GM12891 (cell line): Measurements from ENCODE around the gene FEZF2. TPM values are rescaled to one million over a fixed set of nuclear protein-coding genes. Genes with fewer than 3 reads are reported as not detected.

Experiments
- DNase-seq: peaks from one replicate; pipeline ENCODE4 v3.0.0; 2011; ENCODE audit warnings: low spot score; ENCODE audit not compliant: insufficient read length
- FAIRE-seq: peaks from 2 replicates; lab custom pipeline; 2011; peaks lifted over from hg19 to GRCh38; lab: Jason Lieb, UNC
- PAX5 ChIP-seq: IDR thresholded peaks from 2 replicates; pipeline ENCODE4 v1.6.1; 2011; ENCODE audit warnings: low read length, moderate library complexity, mild to moderate bottlenecking; ENCODE audit not compliant: insufficient read depth, severe bottlenecking
- POLR2A ChIP-seq: IDR thresholded peaks from 2 replicates; pipeline ENCODE4 v1.6.1; 2011; ENCODE audit warnings: low read depth, low read length, control low read depth
- POLR2AphosphoS5 ChIP-seq: IDR thresholded peaks from 2 replicates; pipeline ENCODE4 v1.6.1; 2011; ENCODE audit warnings: low read depth, low read length, control low read depth
- POU2F2 ChIP-seq: IDR thresholded peaks from 2 replicates; pipeline ENCODE4 v1.6.1; 2011; ENCODE audit warnings: low read depth, mild to moderate bottlenecking, control low read depth, low read length, moderate library complexity
- SPI1 ChIP-seq: IDR thresholded peaks from 2 replicates; pipeline ENCODE4 v1.6.1; 2011; ENCODE audit warnings: low read depth, low read length, control low read depth
- TAF1 ChIP-seq: IDR thresholded peaks from 2 replicates; pipeline ENCODE4 v1.6.1; 2011; ENCODE audit warnings: low read depth, low read length, control low read depth
- polyA plus RNA-seq: library from polyadenylated mRNA; unstranded; fragments of >200 nt; gene quantifications from one replicate; pipeline ENCODE4 v1.2.1, GENCODE V29; 2012; ENCODE audit warnings: low read depth, missing spikeins, inconsistent platforms; ENCODE audit not compliant: missing spikeins

The FEZF2 gene
- polyA plus RNA-seq, result not detected

GRCh38 chr3:62373215-62373614 is at the start of gene FEZF2:
Gene FEZF2 (minus strand): TSS chr3:62373550. CDS start chr3:62372868, 682 bp downstream.
- TF ChIP-seq SPI1 (no peak), POLR2A (no peak), POU2F2 (no peak), PAX5 (no peak), TAF1 (no peak), POLR2AphosphoS5 (no peak)
- no peak for DNase-seq

GRCh38 chr3:62421207-62421606 is 47.9 kb upstream of the FEZF2 start:
- DNase-seq (no peak), FAIRE-seq (no peak)
- no peak for TF ChIP-seq TAF1
- no peak for TF ChIP-seq POLR2A
- no peak for TF ChIP-seq PAX5
- no peak for TF ChIP-seq POLR2AphosphoS5
- no peak for TF ChIP-seq POU2F2
- TF ChIP-seq SPI1, result no peak

More at GRCh38 chr3:62373215-62373614, at the start of gene FEZF2:
- FAIRE-seq, result no peak

- DNase-seq (no peak), FAIRE-seq (no peak)
- TF ChIP-seq POLR2A (no peak), SPI1 (no peak), POLR2AphosphoS5 (no peak)
Observed at GRCh38 chr3:62416144-62416543, 42.8 kb upstream of the FEZF2 start.

GRCh38 chr3:62415312-62415801 is 42.0 kb upstream of the FEZF2 start:
- DNase-seq, result no peak
- no peak for TF ChIP-seq POLR2AphosphoS5
- no peak for TF ChIP-seq TAF1
- no peak for TF ChIP-seq POU2F2
- TF ChIP-seq PAX5, result no peak
- TF ChIP-seq SPI1, result no peak
- no peak for TF ChIP-seq POLR2A
- no peak for FAIRE-seq

GRCh38 chr3:62414786-62415185 is 41.4 kb upstream of the FEZF2 start:
- FAIRE-seq, result no peak
- TF ChIP-seq TAF1 (no peak), POLR2AphosphoS5 (no peak), POU2F2 (no peak), POLR2A (no peak), SPI1 (no peak), PAX5 (no peak)
- no peak for DNase-seq

GRCh38 chr3:62413687-62414086 is 40.3 kb upstream of the FEZF2 start:
- no peak for TF ChIP-seq POU2F2
- TF ChIP-seq POLR2AphosphoS5, result no peak
- TF ChIP-seq TAF1, result no peak
- no peak for TF ChIP-seq SPI1
- no peak for TF ChIP-seq PAX5
- no peak for TF ChIP-seq POLR2A
- DNase-seq (no peak), FAIRE-seq (no peak)

GRCh38 chr3:62406945-62407344 is 33.6 kb upstream of the FEZF2 start:
- FAIRE-seq, result no peak

GRCh38 chr3:62405566-62405965 is 32.2 kb upstream of the FEZF2 start:
- no peak for TF ChIP-seq PAX5
- TF ChIP-seq POLR2AphosphoS5, result no peak
- no peak for TF ChIP-seq SPI1
- no peak for TF ChIP-seq POU2F2
- TF ChIP-seq POLR2A, result no peak
- no peak for TF ChIP-seq TAF1
- no peak for DNase-seq
- FAIRE-seq, result no peak

More at GRCh38 chr3:62406945-62407344, 33.6 kb upstream of the FEZF2 start:
- no peak for DNase-seq
- TF ChIP-seq POU2F2, result no peak

- TF ChIP-seq TAF1 (no peak), POLR2A (no peak), PAX5 (no peak), SPI1 (no peak), POLR2AphosphoS5 (no peak), POU2F2 (no peak)
- FAIRE-seq, result no peak
- no peak for DNase-seq
Observed at GRCh38 chr3:62405135-62405534, 31.8 kb upstream of the FEZF2 start.

- TF ChIP-seq PAX5 (no peak), POLR2A (no peak), TAF1 (no peak), SPI1 (no peak), POLR2AphosphoS5 (no peak), POU2F2 (no peak)
- DNase-seq (no peak), FAIRE-seq (no peak)
Observed at GRCh38 chr3:62404321-62404720, 31.0 kb upstream of the FEZF2 start.
